GM12878 (cell line): ENCODE measurements around the gene CD38.

ENCODE experiments used
- ATF3 ChIP-seq: IDR thresholded peaks from 2 replicates; pipeline ENCODE4 v1.6.1; 2011; ENCODE audit warnings: low read depth, mild to moderate bottlenecking, low read length, moderate library complexity, borderline replicate concordance; ENCODE audit errors: extremely low read depth
- BCL11A ChIP-seq: IDR thresholded peaks from 2 replicates; pipeline ENCODE4 v1.6.1; 2011; ENCODE audit warnings: low read depth, low read length
- CBFB ChIP-seq: IDR thresholded peaks from 2 replicates; pipeline ENCODE4 v1.6.1; 2016; ENCODE audit warnings: antibody characterized with exemption, low read depth
- CHD2 ChIP-seq: IDR thresholded peaks from 2 replicates; pipeline ENCODE4 v1.6.1; 2011; ENCODE audit warnings: low read depth, low read length, improper control_type of control experiment, borderline replicate concordance
- DPF2 ChIP-seq: fragments of 450-650 bp; IDR thresholded peaks from 2 replicates; pipeline ENCODE4 v1.6.1; 2017; ENCODE audit warnings: mild to moderate bottlenecking
- MXI1 ChIP-seq: fragments of 150-350 bp; IDR thresholded peaks from 2 replicates; pipeline ENCODE4 v1.6.1; 2011; ENCODE audit warnings: low read depth, mild to moderate bottlenecking, inconsistent platforms, low read length, improper control_type of control experiment
- NFIC ChIP-seq: IDR thresholded peaks from 2 replicates; pipeline ENCODE4 v1.6.1; 2012; ENCODE audit warnings: low read depth, mild to moderate bottlenecking, inconsistent platforms, low read length, moderate library complexity
- REST ChIP-seq: IDR thresholded peaks from 2 replicates; pipeline ENCODE4 v1.6.1; 2012; ENCODE audit warnings: mild to moderate bottlenecking, low read depth, low read length
- RFX5 ChIP-seq: IDR thresholded peaks from 2 replicates; pipeline ENCODE4 v1.6.1; 2011; ENCODE audit warnings: low read depth, low read length, improper control_type of control experiment
- SUZ12 ChIP-seq: fragments of 200-600 bp; sonication (generic); IDR thresholded peaks from one replicate; pipeline ENCODE4 v1.6.1; 2018; ENCODE audit warnings: antibody characterized with exemption, mild to moderate bottlenecking; ENCODE audit not compliant: unreplicated experiment
- USF1 ChIP-seq: IDR thresholded peaks from 2 replicates; pipeline ENCODE4 v1.6.1; 2011; ENCODE audit warnings: borderline replicate concordance, low read depth, mild to moderate bottlenecking, moderate library complexity, mixed read lengths, low read length; ENCODE audit not compliant: insufficient read depth; ENCODE audit errors: extremely low read length
- ZNF622 ChIP-seq: fragments of 450-650 bp; IDR thresholded peaks from 2 replicates; pipeline ENCODE4 v1.6.1; 2017; ENCODE audit warnings: mild to moderate bottlenecking, inconsistent platforms

GRCh38 chr4:15855804-15856475 lies 77.8 kb downstream of the CD38 start:
- TF ChIP-seq SUZ12 (no peak), BCL11A (no peak), ATF3 (no peak), DPF2 (no peak), RFX5 (no peak), USF1 (no peak), CBFB (no peak), NFIC (no peak), CHD2 (no peak), ZNF622 (no peak), MXI1 (no peak), REST (no peak)
